Measurements from ENCODE around the gene RNF130.

DNA sequence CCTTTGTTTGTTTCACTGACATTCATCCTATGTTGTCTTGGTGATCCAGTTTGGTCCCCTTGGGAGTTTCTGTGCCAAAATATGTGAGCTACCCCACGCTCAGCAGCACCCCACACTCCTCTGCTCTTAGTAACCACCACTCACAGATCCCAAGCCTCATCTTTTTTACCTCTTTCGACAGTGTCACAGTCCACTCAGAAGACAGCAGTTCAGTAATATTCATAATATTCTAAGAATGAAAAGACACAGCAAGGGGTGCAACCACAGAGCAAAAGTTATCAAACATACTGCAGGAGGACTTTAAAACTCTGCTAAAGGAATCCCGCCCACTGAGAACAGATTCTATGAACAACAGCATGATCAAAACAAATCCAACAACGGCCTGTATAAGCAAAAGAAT lies 28.2 kb downstream of the RNF130 start:
- TF ChIP-seq, protein P1, sequence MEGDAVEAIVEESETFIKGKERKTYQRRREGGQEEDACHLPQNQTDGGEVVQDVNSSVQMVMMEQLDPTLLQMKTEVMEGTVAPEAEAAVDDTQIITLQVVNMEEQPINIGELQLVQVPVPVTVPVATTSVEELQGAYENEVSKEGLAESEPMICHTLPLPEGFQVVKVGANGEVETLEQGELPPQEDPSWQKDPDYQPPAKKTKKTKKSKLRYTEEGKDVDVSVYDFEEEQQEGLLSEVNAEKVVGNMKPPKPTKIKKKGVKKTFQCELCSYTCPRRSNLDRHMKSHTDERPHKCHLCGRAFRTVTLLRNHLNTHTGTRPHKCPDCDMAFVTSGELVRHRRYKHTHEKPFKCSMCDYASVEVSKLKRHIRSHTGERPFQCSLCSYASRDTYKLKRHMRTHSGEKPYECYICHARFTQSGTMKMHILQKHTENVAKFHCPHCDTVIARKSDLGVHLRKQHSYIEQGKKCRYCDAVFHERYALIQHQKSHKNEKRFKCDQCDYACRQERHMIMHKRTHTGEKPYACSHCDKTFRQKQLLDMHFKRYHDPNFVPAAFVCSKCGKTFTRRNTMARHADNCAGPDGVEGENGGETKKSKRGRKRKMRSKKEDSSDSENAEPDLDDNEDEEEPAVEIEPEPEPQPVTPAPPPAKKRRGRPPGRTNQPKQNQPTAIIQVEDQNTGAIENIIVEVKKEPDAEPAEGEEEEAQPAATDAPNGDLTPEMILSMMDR (IDR thresholded peaks at IDR 0.05) = no peak
- no peak for TF ChIP-seq POLR2A (IDR thresholded peaks at IDR 0.05)

Data from prostate gland (tissue), 2 donors.